HEK293T (cell line): ENCODE data around the gene CCNL2.

Source experiments
- ARNT ChIP-seq: fragments of 450-650 bp; IDR thresholded peaks from 2 replicates; pipeline ENCODE4 v1.6.1; 2017; ENCODE audit warnings: mild to moderate bottlenecking
- BHLHE40 ChIP-seq: fragments of 450-650 bp; IDR thresholded peaks from 2 replicates; pipeline ENCODE4 v1.6.1; 2016; ENCODE audit warnings: mild to moderate bottlenecking, moderate library complexity, borderline replicate concordance
- ELF4 ChIP-seq: fragments of 450-650 bp; IDR thresholded peaks from 2 replicates; pipeline ENCODE4 v1.6.1; 2017; ENCODE audit warnings: antibody characterized with exemption
- FOXK2 ChIP-seq: fragments of 450-650 bp; IDR thresholded peaks from 2 replicates; pipeline ENCODE4 v1.6.1; 2016; ENCODE audit warnings: mild to moderate bottlenecking
- LEF1 ChIP-seq: fragments of 450-650 bp; IDR thresholded peaks from 2 replicates; pipeline ENCODE4 v1.6.1; 2017; ENCODE audit warnings: mild to moderate bottlenecking, borderline replicate concordance
- NFRKB ChIP-seq: fragments of 450-650 bp; IDR thresholded peaks from 2 replicates; pipeline ENCODE4 v1.6.1; 2016; ENCODE audit warnings: mild to moderate bottlenecking, moderate library complexity
- SP1 ChIP-seq: fragments of 450-650 bp; IDR thresholded peaks from 2 replicates; pipeline ENCODE4 v1.6.1; 2017
- TARDBP ChIP-seq: fragments of 450-650 bp; IDR thresholded peaks from 2 replicates; pipeline ENCODE4 v1.6.1; 2016
- ZNF384 ChIP-seq: fragments of 450-650 bp; IDR thresholded peaks from 2 replicates; pipeline ENCODE4 v1.6.1; 2016
- TF ChIP-seq, protein P1 (sequence below): fragments of 450-650 bp; IDR thresholded peaks from 2 replicates; pipeline ENCODE4 v1.6.1; 2016

DNA sequence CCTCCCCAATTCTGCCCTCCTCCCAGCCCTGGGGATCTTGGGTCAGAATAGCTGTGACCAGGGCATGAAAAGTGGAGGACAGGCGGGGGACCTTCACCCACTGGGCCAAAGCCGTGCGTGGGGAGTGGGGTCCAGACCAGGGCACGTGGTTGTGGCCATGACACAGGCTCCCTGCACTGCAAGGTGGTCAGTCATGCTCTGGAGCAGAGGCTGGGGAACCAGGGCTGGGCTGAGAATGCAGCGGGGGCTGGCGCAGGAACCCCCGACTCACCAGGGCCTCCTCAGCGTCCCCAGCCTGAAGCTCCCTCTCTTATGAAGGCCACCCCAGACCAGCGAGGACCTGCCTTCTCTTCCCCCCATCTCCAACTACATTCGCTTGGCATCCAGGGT, 52.6 kb downstream of the CCNL2 start:
- TF ChIP-seq ARNT (no peak), SP1 (no peak), BHLHE40 (no peak), TARDBP (no peak), ELF4 (no peak), FOXK2 (no peak), LEF1 (no peak), NFRKB (no peak), ZNF384 (no peak)
- TF ChIP-seq, protein P1, sequence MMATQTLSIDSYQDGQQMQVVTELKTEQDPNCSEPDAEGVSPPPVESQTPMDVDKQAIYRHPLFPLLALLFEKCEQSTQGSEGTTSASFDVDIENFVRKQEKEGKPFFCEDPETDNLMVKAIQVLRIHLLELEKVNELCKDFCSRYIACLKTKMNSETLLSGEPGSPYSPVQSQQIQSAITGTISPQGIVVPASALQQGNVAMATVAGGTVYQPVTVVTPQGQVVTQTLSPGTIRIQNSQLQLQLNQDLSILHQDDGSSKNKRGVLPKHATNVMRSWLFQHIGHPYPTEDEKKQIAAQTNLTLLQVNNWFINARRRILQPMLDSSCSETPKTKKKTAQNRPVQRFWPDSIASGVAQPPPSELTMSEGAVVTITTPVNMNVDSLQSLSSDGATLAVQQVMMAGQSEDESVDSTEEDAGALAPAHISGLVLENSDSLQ: no peak
